Left ventricle myocardium superior (tissue), 1 donor: Measurements from ENCODE around the gene PDS5A. TPM values are rescaled to one million over a fixed set of nuclear protein-coding genes. Genes with fewer than 3 reads are reported as not detected.
A peak's percentile ranks its signal among the peaks of the same experiment; 100 is the strongest.
"Not testable (repeated sequence)": the region's sequence is repeated elsewhere in the genome, so short reads cannot be mapped to it uniquely, and the experiment has no call there.

ENCODE experiments used
- ATAC-seq: fragments of 200-7000 bp; cut with Tn5 transposase; one replicate; pipeline ENCODE4 v1.9.1; 2020; ENCODE audit warnings: mild to moderate bottlenecking, moderate library complexity
- DNase-seq: peaks from one replicate; pipeline ENCODE4 v3.0.0-alpha.2; 2020
- intact Hi-C: fragments of 100-400 bp; cut with micrococcal nuclease; formaldehyde crosslinking; loops from one replicate; pipeline ENCODE4 v1.11.0; 2022
- total RNA-seq: library from RNA; stranded (reverse); fragmentation: NEBNext Ultra II Directional; extraction: Animal tissue kit (Norgen Biotek cat#: 25700); gene quantifications from one replicate; pipeline ENCODE4 v1.2.1, GENCODE V29; 2021
- donor health status: DM: no; HTN: yes; CAD: no; lungs with severe emphysema.

Gene PDS5A
- total RNA-seq, 1 donor from 2014 or later = 34.8 TPM

DNA sequence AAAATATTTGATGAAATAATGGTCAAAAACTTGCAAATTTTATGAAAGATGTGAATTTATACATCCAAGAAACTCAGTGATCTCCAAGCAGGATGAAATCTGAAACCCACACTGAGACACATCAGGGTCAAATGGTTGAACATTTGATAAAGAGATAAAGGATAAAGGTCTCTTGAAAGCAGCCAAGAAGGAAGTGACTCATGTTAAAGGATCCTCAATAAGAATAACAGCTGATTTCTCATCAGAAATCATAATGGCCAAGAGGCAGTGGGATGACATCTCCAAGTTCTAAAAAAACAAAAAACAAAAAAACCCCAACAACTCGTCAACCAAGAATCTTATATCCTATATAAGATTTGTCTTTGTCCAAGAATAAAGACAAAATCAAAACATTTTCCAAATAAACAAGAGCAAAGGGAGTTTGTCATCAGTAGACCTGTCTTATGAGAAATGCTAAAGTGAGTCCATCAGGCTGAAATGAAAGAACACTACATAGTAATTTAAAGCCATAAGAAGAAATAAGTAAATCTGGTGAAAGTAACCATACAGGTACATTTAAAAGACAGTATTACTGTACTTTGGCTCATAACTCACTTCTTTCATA is 121.7 kb downstream of the PDS5A start:
- no peak for ATAC-seq
- intact Hi-C loops = no loop called here

GRCh38 chr4:39852636-39853035 is 125.1 kb downstream of the PDS5A start:
- no peak for DNase-seq
- ATAC-seq = no peak
- intact Hi-C loops = no loop called here

More for the DNA sequence above, 121.7 kb downstream of the PDS5A start:
- DNase-seq = no peak

- DNase-seq (no peak), ATAC-seq (no peak)
- intact Hi-C loops = no loop called here
These were observed 127.0 kb downstream of the PDS5A start for GRCh38 chr4:39850727-39851126.

GRCh38 chr4:39846705-39847104 is 131.0 kb downstream of the PDS5A start:
- no peak for ATAC-seq
- intact Hi-C loops = no loop called here
- DNase-seq = no peak

DNA sequence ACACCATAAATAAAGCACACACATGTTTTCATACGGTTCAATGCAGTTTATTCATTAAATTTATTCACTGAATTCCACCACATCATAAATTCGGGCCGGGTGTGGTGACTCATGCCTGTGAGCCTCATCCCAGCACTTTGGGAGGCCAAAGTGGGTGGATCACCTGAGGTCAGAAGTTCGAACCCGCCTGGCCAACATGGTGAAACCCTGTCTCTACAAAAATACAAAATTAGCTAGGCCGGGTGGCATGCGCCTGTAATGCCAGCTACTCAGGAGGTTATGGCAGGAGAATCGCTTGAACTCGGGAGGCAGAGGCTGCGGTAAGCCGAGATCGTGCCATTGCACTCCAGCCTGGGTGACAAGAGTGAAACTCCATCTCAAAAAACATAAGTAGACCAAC is 131.6 kb downstream of the PDS5A start:
- no peak for DNase-seq
- ATAC-seq = no peak
- intact Hi-C loops = no loop called here

- intact Hi-C loops = no loop called here
- no peak for DNase-seq
- ATAC-seq = no peak
These were observed 135.8 kb downstream of the PDS5A start for GRCh38 chr4:39841894-39842293.

- DNase-seq, ATAC-seq, intact Hi-C loops: not testable (repeated sequence)
These were observed 137.2 kb downstream of the PDS5A start for GRCh38 chr4:39840516-39840915.

GRCh38 chr4:39840027-39840426 is 137.7 kb downstream of the PDS5A start:
- ATAC-seq (no peak), DNase-seq (no peak)
- intact Hi-C loops = no loop called here

DNA sequence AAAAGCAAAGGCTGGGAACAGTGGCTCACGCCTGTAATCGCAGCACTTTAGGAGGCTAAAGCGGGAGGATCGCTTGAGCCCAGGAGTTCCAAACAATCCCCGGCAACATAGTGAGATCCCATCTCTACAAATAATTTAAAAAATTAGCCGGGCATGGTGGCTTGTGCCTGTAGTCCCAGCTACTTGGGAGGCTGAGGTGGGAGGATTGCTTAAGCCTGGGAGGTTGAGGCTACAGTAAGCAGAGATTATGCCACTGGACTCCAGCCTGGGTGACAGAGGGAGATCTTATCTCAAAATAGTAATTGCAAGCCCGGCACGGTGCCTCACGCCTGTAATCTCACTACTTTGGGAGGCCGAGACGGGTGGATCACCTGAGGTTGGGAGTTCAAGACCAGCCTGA is 139.3 kb downstream of the PDS5A start:
- DNase-seq, ATAC-seq, intact Hi-C loops: not testable (repeated sequence)

DNA sequence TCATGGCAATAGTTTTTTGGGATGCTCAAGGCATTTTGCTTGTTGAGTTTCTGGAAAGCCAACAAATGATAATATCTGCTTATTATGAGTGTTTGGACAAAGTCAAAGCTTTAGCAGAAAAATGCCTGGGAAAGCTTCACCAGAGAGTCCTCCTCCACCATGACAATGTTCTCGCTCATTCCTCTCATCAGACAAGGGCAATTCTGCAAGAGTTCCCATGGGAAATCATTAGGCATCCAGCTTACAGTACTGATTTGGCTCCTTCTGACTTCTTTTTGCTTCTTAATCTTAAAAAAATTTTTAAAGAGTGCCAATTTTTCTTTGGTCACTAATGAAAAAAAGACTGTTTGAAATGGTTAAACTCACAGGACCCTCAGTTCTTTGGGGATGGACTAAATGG is 143.4 kb downstream of the PDS5A start:
- ATAC-seq (no peak), DNase-seq (no peak)
- intact Hi-C loops = no loop called here

- DNase-seq (no peak), ATAC-seq (no peak)
- intact Hi-C loops = no loop called here
These were observed 151.9 kb downstream of the PDS5A start for GRCh38 chr4:39825741-39826231.

DNA sequence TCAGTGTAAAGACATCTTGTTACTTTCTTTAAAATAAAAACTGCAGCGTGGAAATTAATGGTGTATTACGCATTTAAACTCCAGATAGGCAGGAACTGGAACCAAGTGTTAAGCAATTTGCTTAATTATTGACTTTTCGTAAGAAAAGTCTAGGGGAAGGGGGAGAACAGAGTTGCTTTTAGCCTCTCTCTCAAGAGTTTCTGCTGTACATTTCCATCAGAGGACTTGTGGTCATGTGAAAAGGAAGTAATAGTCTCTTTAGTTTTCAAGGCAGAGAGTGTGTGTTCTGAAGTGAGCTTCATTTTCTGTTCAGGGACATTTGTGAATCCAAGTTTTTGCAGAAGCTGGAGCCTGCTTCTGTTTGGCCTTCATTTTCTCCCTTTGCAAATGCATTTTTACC is 152.6 kb downstream of the PDS5A start:
- intact Hi-C loops = no loop called here
- no peak for ATAC-seq
- DNase-seq = no peak

GRCh38 chr4:39823191-39823590 is 154.5 kb downstream of the PDS5A start:
- peak; percentile 29 for ATAC-seq
- intact Hi-C loops = no loop called here

DNA sequence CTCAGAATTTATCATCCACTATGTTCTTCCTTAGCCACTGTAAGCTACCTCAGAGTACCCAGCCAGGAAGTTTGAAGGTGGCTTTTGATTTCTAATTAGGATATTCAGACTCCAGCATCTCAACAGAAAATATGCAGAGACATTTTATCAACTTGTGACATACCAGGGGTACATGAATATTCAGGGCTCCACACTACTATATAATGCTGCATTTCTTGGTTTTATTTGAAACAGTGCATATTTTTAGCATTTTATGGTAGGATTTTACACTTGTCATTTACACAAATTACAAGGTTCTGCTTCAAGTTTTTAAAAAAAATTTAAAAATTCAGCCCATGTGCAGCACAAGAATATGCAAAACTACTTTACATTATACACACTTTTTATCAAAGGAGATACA is 155.0 kb downstream of the PDS5A start:
- ATAC-seq (no peak), DNase-seq (no peak)
- intact Hi-C loops = no loop called here

More at GRCh38 chr4:39823191-39823590, 154.5 kb downstream of the PDS5A start:
- DNase-seq = no peak

DNA sequence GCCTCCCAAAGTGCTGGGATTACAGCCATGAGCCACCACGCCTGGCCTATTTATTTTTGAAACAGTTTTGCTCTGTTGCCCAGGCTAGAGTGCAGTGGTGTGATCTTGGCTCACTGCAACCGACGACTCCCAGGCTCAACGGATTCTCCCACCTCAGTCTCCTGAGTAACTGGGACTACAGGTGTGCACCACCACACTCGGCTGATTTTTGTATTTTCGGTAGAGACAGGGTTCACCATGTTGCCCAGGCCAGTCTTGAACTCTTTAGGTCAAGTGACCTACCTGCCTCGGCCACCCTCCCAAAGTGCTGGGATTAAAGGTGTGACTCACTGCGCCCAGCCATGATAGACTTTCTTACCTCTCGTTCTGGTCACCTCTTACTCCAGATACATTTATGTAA is 155.8 kb downstream of the PDS5A start:
- ATAC-seq (no peak), DNase-seq (no peak)
- intact Hi-C loops = no loop called here

DNA sequence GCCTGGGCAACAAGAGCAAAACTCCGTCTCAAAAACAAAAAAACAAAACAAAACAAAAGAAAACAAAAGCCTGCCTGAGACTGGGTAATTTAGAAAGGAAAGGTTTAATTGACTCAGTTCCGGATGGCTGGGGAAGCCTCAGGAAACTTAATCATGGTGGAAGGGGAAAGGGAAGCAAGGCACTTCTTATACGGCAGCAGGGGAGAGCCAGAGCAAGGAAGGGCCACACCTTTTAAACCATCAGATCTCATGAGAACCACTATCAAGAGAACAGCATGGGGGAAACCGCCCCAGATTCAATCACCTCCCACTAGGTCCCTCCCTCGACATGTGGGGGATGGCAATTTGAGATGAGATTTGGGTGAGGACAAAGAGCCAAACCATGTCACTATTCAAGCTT is 157.5 kb downstream of the PDS5A start:
- no peak for DNase-seq
- intact Hi-C loops = no loop called here
- no peak for ATAC-seq

- DNase-seq (no peak), ATAC-seq (no peak)
- intact Hi-C loops = no loop called here
These were observed 159.1 kb downstream of the PDS5A start for GRCh38 chr4:39818646-39819045.

- DNase-seq (no peak), ATAC-seq (no peak)
- intact Hi-C loops = no loop called here
These were observed 163.1 kb downstream of the PDS5A start for GRCh38 chr4:39814403-39815185.

DNA sequence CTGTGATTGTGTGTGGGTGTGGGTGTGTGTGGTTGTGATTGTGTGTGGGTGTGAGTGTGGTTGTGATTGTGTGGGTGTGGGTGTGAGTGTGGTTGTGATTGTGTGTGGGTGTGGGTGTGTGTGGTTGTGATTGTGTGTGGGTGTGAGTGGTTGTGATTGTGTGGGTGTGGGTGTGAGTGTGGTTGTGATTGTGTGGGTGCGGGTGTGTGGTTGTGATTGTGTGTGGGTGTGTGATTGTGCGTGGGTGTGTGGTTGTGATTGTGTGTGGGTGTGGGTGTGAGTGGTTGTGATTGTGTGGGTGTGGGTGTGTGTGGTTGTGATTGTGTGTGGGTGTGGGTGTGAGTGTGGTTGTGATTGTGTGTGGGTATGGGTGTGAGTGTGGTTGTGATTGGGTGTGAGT is 163.9 kb downstream of the PDS5A start:
- intact Hi-C loops, ATAC-seq, DNase-seq: not testable (repeated sequence)

- intact Hi-C loops, ATAC-seq, DNase-seq: not testable (repeated sequence)
These were observed 164.7 kb downstream of the PDS5A start for GRCh38 chr4:39813033-39813432.

- DNase-seq (no peak), ATAC-seq (no peak)
- intact Hi-C loops = no loop called here
These were observed 165.2 kb downstream of the PDS5A start for GRCh38 chr4:39812500-39812899.
